GM10266 (cell line): ENCODE data around the gene JMJD4.

ENCODE experiments used
- DNase-seq: peaks from one replicate; pipeline ENCODE4 v3.0.0; 2012; ENCODE audit errors: extremely low spot score
- TF ChIP-seq, protein P1 (sequence below): IDR thresholded peaks from 2 replicates; pipeline ENCODE4 v1.5.1; 2012; ENCODE audit warnings: mild to moderate bottlenecking, low read depth; ENCODE audit not compliant: control insufficient read depth, insufficient read depth; ENCODE audit errors: missing control alignments

Gene JMJD4

DNA sequence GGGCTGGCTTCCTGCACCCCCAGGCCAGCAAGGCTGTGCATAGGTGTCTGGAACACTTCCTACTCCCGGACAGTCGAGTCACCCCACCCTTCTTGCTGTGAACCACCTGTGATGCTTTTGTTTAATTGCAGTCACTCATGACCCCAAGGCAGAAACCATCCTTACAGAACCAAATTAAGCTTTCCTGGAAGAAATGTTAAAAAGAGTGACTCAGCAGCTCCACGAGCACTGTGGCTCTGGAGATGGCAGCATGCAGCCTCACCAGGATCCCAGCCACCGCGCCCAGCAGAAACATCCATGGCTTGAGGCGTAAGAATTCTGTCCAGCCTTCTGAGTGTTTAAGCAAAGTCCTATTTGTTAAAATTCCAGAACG, 28.9 kb upstream of the JMJD4 start:
- DNase-seq, result no peak
- TF ChIP-seq, protein P1, sequence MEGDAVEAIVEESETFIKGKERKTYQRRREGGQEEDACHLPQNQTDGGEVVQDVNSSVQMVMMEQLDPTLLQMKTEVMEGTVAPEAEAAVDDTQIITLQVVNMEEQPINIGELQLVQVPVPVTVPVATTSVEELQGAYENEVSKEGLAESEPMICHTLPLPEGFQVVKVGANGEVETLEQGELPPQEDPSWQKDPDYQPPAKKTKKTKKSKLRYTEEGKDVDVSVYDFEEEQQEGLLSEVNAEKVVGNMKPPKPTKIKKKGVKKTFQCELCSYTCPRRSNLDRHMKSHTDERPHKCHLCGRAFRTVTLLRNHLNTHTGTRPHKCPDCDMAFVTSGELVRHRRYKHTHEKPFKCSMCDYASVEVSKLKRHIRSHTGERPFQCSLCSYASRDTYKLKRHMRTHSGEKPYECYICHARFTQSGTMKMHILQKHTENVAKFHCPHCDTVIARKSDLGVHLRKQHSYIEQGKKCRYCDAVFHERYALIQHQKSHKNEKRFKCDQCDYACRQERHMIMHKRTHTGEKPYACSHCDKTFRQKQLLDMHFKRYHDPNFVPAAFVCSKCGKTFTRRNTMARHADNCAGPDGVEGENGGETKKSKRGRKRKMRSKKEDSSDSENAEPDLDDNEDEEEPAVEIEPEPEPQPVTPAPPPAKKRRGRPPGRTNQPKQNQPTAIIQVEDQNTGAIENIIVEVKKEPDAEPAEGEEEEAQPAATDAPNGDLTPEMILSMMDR, result no peak

DNA sequence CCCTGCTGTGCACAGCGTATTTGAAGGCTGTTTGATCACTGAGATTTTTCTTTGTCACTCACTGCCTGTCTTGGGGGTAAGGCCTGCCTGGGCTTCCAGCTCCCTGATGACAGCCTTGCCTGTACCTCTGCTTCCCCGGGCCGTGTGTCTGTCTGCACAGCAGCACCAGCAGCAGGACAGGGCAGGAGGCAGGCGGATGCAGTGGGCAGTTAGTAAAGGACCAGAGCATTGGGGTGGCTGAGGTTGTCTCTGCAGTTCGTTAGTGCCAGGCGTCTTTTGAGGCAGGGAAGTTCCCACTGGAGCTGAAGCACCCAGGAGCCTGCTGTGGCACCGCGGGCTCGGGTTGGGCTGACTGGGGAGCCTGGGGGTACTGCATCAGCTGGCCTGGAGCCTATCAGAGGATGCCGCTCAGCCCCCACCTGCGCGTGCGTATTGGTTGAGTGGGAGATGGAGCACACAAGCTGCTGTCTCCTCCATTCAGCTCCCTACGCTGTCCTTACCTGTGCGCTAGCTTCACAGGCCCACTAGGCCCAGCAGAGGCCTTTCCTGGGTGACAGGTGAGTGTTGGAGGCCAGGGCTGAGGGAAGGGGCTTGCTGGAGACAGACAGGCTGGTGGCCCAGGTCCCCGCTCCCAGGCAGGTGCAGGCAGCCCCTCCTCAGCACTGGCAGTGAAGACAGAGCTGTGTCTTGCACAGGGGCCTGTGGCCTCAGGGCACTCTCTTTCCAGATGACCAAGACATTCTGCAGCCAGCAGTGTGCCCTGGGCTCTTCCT, 28.3 kb upstream of the JMJD4 start:
- TF ChIP-seq, protein P1, result no peak
- DNase-seq, result no peak

DNA sequence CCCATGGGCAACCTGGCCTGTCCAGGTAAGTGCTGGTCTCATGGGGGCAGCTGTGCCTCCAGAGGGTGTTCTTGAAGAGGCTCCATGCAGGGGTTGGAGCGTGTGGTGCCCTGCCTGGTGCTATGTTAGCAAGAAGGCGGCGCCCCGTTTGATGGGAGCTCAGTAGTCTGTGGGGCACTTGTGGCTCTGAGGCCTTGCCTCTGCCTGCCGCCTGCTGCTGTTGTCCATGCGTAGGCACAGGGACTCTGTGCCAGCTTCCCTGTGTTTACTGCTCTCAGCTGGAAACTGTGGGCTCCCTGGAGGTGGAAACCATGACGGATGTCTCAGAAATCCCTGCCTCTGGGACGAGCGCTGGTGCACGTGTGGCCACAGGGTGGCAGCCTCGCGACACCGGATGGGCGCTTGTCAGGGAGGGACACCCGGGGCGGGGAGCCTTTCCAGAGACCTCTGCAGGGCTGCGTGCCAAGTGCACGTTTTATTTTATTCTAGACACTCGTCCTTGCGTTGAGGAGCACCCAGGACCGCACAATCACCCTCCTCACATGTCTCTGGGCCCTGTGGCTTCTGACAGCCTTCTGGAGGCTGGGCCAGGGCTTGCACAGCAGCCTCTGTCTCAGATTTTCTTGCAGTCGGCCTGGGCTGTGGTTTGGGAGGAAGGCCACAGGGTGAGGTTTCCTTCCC, 27.3 kb upstream of the JMJD4 start:
- TF ChIP-seq, protein P1, result peak; percentile 95
- DNase-seq, result peak; percentile 87

DNA sequence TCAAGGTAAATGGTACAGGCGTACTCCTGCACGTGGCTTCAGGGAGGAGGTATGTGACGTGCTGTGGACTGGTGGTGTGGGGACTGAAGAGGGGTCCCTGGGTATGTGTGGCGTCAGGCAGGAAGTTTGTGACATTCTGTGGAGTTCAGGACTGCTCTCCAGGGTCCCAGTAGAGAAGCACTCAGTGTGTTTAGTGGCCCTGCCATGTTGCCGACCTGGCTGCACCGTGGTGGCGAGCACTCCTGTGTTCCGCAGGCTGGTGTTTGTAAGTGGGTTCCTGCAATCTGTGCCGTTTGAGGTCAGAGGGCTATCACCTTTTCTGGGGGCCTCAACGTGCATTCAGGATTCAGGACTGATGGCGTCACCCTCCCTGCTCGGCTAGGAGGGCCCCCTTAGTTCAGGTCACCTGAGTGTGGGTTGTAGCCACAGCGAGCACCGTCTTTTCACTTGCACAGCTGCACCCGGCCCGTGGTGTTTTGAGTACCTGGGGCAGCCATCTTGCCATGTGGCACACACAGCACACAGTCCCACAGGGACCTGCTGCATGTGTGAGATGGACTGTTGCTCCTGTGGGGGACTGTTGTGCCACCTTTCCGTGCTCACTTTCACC, 26.6 kb upstream of the JMJD4 start:
- TF ChIP-seq, protein P1, result no peak

DNA sequence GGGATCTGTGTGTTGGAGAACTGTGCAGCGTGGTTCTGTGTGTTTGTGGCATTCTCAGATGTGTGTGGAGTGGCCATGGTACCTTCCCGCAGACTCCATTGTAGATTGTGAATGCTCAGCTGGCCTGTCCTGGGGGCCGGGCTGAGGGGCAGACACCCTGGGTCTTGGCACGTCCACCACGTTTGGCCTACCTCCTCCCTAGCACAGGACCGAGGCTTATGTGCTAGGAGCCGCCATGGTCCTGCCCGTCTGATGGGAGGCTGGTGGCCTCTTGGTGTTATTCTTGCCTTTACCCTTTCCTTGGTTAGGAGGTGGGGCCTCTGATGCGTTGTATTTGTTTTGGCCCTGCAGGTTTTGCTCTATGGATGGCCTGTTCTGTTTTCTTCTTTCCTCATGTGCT, 25.3 kb upstream of the JMJD4 start:
- no peak for DNase-seq
- TF ChIP-seq, protein P1, result no peak

More for the DNA sequence above, 26.6 kb upstream of the JMJD4 start:
- DNase-seq, result no peak

DNA sequence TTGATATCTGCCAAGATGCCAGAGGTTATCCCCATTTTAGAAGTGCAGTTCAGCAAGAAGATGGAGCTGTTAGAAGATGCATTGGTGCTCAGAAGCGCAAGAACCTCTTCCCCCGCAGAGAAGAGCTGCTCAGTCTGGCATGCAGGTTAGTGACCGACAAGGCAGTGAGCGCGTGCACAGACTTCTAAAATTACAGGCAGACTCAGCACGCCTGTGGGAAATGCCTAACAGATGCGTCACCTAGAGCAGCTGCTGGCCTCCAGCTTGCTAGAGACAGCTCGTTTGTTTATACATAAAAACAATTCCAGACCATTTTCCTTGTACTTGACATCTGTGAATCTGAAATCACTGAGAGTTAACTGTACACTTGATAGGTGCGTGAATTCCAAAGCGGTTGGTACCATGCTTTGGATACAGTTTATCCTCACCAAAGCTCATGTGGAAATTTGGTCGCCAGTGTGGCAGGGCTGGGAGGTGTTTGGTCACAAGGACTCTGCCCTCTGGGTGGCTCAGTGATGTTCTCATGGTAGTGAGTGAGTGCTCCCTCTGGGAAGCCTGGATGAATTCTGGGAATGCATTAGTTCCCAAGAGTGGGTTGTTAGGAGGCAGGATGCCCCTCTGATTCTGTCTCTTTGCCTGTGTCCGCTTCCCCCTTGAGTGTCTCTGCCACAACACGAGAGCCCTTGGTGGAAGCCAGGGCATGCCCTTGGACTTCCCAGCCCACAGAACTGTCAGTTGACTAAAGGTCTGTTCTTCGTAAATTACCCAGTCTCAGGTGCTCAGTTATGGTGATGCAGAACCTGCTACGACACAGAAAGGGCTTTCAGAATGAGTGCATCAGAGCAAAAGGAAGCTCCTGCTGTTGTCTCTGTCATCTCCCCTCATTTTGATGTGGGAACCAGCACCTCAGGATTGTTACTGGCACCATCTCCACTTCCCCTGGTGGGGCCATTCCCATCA, 24.5 kb upstream of the JMJD4 start:
- no peak for DNase-seq
- TF ChIP-seq, protein P1, result no peak
